Stimulated activated CD4-positive, alpha-beta T cell treated with anti-CD3 and anti-CD28 coated beads, Interleukin-15, amount 100 ng/mL, for 24 hours (primary cell): ENCODE results near the gene TSPAN7.

Source experiments
- DNase-seq: peaks from one replicate; pipeline ENCODE4 v3.0.0-alpha.2; 2020

Gene TSPAN7, protein sequence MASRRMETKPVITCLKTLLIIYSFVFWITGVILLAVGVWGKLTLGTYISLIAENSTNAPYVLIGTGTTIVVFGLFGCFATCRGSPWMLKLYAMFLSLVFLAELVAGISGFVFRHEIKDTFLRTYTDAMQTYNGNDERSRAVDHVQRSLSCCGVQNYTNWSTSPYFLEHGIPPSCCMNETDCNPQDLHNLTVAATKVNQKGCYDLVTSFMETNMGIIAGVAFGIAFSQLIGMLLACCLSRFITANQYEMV

DNA sequence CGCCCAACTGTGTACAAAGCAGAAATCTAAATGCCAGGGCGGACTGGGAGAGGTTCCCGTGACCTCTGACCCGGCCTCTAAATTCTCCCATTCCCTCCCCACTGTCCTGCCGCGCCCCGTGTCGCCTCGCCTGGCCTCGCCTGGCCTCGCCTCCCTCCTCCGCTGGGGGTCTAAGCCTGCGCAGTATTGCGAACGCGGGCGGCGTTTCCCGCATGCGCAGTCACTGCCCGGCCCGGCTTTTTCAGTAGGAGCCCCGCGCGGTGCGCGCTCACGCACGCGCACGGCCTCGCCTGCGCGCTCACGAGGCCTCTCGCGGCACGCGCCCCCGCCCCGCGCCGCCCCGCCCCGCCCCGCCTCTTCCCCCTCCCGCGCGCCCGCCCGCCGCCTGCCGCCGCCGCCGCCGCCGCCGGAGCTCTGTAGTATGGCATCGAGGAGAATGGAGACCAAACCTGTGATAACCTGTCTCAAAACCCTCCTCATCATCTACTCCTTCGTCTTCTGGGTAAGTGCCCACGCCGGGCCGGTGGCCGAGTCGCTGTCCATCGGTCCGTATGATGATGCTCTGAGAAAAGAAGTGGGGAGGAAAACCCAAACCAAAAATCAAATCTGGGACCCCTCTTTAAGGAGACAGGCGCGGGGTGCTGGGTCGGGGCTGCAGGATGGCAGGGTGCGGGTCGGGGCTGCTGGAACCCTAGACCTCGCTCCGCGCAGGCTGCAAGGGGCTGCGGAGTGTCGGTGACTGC lies at the start of gene TSPAN7:
TSS of gene TSPAN7 (plus strand) at position 417 of the 743 bp plus-strand sequence. CDS start at position 422, 5 bp downstream.
- peak; percentile 85 for DNase-seq

DNA sequence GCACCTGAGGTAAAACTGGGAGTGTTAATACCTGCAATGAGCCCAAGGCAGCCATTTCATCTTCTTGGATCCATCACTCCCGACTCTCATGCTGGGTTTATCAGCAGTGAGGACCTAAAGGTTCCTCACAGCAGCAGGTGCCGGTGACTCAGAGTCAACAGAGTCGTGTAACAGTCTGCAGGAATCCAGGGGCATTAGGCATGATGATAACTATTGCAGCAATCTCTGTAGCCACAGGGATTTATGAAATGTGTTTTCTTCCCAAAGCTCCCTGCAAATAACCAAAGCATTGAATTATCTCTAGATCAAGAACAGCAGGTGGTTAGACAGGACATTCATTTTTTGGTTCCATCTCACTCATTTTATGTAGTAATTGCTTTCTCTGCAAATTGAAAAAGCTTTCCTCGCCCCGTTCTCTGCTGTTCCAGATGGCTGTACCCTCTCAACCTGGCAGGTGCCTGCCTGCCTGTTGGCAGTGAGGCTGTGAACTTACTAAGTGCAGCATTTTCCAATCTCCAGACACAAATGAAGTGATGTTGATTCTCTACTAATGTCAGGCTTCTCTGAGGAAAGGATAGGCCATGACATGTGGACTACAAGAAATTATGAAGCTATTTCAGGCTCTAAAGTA lies 48.1 kb upstream of the TSPAN7 start:
- no peak for DNase-seq

DNA sequence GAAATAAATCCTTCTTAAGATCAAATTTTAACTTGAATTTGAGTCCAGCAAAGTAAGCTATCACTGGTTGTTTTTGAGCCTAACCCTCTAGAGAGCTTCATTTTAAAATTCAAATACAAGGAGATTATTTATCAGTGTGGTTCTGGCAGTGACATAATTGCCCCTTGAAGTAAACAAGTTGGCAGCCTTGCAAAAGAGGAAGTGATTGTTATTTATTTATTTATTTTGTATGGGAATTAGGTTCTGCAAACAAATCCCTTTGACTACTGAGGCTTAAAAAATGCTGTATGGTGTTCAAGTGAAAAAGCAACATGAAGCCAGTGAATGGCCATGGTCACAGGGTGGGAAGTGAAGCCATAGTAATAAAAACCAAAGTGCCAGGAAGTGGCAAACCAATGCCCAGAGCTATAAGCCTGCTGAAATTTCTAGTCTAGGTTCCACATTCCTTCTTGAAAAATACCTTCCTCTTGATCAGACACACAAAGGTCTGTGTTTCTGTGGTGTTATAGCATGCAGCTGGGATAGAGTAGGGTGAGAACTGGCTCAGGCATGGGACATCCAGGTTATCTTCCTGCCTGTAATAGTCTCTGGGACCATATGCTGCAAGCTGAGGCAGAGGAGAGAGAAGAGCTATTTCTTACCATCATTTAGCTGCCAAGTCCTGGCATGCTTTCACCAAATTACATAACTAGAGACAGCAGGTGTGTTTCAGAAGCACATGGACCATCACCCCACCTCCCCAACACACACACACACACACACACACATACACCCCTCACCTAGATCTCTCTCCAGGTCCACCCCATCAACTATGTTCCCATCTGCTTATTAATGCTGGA lies 47.1 kb upstream of the TSPAN7 start:
- DNase-seq = no peak

DNA sequence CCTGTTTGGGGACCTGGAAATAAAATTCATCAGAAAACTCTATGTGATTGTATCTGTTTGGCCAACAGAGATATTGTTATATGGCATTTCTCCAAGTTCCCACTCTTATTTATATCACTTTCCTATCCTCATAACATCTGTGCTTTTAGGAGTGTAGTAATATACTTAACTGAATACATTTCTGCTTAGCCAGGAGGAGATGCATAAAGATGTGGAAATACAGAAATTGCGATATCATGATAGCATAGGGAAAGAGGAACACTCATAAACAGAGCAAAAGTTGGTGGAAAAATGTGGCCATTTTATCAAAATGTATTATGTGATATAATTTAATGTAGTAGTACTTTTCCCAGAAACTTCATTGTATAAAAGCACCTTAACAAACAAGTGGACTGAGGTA lies 46.1 kb upstream of the TSPAN7 start:
- DNase-seq = no peak

DNA sequence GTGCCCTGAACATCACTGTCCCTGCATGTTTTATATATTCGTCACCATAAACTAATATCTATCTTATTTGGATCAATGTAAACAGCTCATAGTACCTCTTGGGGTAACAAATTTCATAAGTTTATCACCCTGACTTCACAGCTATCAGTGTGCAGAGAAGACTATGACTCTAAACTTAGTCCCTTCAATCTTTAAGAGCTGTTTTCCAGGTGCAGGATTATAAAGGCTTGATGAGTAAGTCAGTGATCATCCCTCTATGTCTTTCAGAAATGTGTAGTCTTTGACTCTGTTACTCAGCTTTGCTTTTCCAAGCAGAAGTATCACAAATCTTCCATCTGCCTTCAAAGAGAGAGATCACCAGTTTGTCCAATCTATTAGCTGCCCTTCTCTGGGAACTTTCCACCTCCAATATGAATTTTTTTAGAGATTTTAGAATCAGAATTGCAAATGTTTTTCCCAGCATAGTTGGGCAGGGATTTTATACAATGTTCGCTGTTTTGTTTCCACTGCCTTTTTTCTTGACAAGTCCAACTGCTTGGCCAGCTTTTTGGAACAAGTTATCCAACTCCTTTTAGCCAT lies 45.1 kb upstream of the TSPAN7 start:
- DNase-seq = no peak

DNA sequence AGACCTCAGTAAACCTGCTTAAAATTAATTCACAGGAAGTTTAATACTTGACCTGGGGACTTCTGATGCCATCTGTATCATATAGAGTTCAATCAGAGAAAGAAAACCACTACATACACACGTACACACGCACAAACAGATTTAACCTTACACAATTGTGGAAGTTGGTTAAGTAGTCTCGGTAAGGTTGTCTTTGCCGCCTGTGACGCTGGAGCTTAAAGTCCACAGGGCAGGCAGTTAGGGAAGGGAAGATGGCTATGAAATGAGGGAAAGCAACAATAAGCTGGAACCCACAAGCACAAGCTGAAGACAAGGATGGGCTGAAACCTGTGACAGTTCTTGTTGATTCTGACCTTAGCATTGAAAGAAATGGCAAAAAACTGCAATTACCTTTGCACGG lies 41.7 kb upstream of the TSPAN7 start:
- no peak for DNase-seq

DNA sequence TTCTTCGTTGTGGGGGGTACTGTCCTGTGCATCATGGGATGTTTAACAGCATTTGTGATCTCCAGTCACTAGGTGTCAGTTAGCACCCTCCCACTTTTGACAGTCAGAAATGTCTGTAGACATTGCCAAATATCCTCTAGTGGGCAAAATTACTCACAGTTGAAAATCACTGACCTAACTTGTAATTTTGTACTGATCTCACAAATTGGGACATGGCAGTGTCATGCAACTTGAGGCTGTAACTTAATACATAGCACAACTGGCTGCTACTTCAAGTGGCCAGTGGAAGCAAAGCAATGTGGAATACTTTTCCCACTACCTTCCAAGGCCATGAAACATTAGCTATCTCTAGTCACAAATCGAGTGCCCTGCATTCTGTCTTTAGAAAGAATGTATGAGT lies 23.2 kb upstream of the TSPAN7 start:
- DNase-seq = no peak

DNA sequence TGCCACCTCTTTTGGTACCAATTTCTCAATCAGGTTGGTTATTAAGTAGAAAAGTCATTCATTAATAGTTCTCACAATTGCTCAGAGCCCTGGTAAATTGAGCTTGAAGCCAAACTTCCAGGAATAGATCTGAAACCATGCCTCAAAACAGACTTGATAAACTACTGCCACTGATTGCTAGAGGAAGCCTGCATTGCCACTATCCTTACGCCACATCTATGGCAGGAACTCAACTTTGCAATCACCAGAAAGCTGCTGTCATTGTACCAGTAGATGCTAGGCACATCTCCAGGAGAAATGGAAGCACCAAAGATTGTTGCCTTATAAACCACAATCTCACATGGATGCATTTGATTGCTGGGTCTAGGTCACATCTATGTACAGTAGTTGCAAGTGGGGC lies 21.6 kb upstream of the TSPAN7 start:
- DNase-seq = no peak

DNA sequence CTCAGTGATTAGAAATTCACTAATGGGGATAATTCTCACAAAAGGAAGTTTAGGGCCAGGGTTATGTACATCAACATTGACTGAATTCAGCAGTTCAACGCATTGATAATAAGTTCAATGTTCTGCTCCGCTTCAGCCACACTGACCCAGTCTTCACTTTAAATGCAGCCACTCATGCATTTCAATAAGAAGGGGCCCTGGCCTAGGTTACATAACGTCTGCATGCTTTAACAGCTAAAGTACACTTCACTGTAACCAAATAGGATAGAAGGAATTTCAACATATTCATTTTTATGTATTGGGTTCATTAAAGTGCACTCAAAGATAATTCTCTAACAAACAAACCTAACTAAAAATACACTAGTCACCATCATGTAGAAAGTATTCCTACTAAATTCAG lies 12.8 kb upstream of the TSPAN7 start:
- DNase-seq = no peak

DNA sequence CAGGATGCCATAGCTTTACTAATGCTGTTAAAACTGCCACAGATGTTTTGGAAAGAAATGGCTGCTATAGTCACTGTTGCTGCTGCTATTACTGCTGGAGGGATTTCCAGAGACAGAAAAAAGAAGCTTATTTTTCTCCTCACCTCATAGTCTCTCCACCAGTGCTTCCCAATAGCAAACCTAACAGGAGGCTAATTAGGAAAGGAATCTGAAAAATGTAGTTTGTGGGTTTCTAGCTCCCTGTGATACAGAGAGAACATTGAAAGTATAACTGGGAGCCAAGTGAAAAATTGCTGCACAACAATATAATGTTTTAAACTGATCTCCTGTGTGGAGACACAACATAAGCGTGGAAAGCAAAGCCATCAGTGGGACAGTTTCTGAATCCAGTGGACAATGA lies 8.6 kb upstream of the TSPAN7 start:
- DNase-seq = no peak

DNA sequence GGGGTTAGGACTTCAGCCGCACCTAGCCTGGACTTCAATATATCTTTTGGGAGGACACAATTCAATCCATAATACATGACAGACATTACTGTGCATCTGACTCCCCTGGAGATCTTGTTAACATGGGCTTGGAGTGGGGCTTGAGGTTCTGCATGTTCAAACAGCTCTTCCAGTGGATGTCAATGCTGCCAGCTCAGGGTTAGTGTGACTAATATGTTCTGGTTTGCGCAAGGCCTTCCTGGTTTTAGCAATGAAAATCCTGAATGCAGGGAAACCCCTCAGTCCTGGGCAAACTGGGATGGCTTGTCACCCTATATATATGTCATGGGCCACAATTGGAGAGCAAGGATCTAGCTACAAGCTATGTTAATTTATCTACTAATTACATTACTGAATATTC lies 2.7 kb upstream of the TSPAN7 start:
- DNase-seq = no peak

DNA sequence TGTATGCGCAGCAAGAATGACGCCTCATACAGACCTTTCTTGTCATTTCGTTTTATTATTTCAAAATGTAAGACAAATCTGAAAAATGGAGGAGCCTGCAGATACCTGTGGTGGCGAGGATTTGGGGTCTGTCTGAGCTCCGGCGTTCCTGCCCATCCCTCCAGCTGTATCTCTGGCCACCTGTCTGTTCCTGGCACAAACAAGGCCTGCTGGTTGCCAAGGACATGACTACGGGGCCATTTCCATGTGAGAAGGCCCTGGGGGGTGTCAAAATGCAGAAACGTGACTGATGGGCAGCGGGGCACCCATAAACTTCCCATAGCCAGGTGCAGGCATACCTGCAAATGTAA lies 591 bp upstream of the TSPAN7 start:
- no peak for DNase-seq

DNA sequence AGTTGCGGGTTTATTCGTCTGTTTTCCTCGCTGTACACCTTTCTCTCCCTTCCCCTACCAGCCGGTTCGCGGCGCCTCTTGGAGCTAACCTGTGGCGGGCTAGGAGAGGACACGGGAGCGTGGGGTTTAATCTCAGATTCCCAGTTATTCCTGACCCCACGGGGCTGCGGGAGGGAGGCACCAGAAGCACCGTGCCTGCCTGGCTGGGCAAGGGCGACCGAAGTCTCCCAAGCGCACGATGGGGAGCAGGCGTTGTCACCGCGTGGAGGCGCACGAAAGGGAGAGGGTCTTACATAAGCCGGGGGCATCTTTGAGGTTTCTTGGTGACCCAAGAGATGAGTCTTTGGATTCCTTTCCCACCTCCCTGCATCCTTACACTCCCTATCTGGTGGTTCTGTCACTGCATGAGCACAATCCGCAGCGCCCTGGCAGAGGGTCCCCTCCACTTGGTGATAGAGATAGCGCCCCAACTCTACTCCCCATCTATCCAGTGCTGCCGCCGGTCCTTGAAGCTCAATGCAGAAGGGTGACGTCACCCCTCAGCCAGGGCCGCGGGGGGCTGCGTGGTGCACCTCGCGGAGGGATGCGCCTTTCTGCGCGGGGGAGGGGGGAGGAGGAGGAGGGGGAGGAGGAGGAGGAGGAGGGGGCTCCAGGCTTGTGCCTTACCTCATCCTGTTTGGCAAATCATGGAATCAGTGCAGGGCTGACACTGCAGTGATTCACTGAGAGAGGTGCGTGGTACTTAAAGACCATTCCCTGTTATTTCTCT lies 793 bp downstream of the TSPAN7 start:
- DNase-seq = peak; percentile 12

DNA sequence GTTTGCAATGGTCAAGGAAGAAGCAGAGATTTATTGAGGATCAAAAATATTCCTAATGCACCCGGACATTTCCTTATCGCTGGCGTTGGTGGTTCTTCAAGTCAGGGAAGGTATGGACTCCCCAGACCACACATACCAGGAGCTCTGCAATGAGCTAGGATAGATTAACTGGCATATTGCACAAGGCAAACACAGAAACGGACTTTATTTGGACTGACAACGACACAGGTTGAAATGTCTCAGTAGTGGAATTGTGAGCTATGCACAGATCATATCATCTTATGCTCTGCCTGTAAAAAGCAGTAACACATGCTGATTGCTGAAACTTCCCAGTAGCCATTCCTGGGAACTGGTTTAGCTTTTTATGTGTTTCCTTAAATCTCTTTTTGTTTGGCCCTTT lies 1.7 kb downstream of the TSPAN7 start:
- DNase-seq = no peak

DNA sequence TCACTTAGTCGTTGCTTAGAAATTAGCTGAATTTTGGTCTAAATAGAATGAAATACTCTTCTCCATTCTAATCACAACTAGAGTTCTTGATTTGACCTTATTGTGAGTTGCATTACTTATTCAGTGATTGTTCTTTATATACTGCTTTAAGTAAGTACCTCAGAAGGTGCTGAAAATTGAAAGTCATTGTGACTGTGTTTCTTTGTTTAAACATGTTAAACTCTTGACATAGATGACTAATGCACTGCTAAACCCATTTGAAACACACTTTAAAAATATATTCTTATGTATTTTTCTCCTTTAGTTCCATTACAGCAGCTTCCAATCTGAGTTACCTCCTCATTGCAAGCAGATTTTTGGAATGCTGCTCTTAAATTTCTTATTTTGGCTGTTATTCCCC lies 9.1 kb downstream of the TSPAN7 start:
- no peak for DNase-seq

DNA sequence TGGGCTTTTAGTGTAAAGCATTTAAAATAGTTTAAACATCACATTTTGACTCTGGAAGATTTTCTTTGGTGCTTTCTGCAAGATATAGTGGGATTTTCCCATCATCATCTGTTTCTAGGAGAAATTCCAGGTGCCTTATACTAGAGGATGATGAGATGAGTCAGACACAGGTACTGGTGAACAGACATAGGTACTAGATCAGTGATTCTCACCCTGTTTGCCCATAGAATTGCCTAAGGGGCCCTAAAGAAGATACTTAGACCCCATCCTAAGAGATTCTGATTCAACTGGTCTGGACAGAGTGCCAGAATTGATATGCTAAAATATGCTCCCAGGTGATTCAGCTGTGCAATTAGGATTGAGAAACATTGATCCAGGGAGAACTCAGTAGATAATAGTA lies 9.7 kb downstream of the TSPAN7 start:
- DNase-seq = no peak

DNA sequence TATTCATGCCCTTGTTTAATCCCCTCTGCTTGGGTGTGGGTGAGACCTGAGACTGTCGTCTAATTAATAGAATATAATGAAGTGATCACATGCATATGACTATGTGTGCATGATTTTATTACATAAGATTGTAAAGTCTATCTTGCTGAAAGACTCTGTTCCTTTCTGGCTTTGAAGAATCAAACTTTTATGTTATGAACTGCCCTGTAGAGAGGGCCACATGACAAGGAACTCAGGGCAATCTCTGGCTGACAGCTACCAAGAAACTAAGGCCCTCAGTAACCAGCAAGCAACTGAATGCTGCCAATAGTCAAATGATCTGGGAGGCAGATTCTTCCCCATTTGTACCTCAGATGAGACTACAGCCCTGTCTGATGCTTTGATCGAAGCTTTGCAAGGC lies 13.5 kb downstream of the TSPAN7 start:
- DNase-seq = no peak

DNA sequence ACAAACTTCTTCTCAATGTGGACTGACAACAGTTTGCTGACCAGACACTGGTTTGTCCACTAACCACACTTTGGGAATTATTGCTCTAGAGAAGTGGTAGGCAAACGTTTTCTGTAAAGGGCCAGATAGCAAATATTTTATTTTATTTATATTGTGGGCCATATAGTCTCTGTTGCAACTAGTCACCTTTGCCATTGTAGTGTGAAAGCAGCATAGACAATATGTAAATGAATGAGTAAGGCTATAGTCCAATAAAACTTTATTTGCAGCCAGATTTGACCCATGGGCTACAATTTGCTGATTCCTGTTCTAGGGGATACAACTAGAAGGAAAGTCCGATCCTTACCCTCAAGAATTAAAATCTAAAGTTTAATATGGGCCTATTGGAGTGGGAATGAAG lies 14.5 kb downstream of the TSPAN7 start:
- no peak for DNase-seq

DNA sequence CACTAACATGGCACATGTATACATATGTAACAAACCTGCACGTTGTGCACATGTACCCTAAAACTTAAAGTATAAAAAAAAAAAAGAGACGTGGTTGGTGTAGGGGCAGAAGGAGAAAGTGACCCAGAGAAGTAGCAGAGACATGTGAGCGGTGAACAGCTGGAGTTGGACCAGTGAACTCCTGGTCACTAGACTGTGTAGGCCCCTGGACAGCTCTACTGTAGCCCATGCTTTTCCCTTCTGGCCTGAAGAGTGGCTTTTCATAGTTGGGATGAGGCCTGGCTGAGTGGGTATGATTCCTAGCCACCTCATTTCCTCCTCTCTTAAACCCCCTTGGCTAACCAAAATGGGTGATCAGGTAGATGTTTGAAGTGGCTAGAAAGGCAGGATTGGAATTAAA lies 16.4 kb downstream of the TSPAN7 start:
- no peak for DNase-seq

DNA sequence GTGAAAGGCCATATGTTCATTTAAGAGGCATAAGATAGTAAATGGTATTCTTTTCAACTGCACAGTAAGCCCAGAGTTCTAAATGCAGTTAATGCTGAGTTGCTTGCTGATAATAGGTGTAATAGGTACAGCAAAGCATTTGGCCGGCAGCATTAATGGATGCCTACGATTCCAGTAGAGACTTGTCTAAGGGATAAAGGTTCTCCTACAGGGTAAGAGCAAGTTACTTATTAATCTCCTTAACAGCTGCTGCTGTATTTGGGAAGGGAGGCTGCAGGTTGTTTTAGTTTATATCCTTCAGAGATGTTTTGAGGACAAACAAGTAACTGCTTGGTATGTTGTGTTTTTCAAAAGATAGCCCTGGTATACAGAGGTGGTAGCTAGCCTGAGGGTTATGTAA lies 16.8 kb downstream of the TSPAN7 start:
- no peak for DNase-seq

DNA sequence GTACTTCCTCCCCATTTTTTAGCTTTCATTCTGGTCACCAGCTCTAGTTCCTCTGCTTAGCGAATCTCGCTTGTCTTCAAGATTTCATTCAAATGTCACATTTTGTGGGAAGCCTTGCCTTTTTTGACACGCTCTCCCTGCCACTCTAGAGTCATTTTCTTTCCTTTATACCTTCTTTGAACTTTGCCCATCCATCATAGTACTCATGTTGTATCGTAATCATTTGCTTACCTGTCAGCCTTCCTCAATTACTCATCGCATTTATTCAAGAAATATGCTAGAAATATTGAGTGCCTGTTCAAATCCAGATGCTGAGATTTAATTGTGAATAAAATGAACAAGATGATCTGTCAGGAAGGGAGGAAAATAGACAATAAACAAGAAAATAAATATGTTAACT lies 21.8 kb downstream of the TSPAN7 start:
- DNase-seq = no peak

DNA sequence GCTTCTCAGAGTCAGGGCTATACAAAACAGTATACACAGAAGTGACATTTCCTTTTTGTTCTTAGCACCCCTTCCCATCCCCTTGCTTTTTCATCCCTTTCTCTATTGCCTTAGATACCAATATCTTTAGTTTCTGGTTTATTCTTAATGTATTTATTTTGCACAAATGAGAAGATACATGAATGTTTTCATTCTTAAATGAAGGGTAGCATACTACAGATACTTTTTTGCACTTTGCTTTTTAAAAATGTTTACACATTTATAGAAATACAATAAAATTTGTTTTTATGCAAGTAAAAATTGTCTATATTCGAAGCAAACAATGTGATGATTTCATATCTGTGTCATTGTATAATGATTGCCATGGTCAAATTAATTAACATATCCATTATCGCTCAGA lies 33.1 kb downstream of the TSPAN7 start:
- DNase-seq = no peak
